ENCODE data around the gene RGS10.

RGS10 gene

GRCh38 chr10:119477444-119477843 lies 65.1 kb downstream of the RGS10 start:
- ChIA-PET CTCF (interaction anchor here (0.6 kb wide), 1 partner anchor 229 kb away, joined by 4 read pairs; no protein-coding TSS in a partner anchor), POLR2A (ENCODE audit: low non-redundant PET) (no interaction called here)
- H3K27ac ChIP-seq: no peak overlapping the region
- no peak for DNase-seq (ENCODE audit: low spot score)
- TF ChIP-seq, protein P1, sequence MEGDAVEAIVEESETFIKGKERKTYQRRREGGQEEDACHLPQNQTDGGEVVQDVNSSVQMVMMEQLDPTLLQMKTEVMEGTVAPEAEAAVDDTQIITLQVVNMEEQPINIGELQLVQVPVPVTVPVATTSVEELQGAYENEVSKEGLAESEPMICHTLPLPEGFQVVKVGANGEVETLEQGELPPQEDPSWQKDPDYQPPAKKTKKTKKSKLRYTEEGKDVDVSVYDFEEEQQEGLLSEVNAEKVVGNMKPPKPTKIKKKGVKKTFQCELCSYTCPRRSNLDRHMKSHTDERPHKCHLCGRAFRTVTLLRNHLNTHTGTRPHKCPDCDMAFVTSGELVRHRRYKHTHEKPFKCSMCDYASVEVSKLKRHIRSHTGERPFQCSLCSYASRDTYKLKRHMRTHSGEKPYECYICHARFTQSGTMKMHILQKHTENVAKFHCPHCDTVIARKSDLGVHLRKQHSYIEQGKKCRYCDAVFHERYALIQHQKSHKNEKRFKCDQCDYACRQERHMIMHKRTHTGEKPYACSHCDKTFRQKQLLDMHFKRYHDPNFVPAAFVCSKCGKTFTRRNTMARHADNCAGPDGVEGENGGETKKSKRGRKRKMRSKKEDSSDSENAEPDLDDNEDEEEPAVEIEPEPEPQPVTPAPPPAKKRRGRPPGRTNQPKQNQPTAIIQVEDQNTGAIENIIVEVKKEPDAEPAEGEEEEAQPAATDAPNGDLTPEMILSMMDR (conservative IDR thresholded peaks at IDR 0.05; ENCODE audit: low read depth): no peak

DNA sequence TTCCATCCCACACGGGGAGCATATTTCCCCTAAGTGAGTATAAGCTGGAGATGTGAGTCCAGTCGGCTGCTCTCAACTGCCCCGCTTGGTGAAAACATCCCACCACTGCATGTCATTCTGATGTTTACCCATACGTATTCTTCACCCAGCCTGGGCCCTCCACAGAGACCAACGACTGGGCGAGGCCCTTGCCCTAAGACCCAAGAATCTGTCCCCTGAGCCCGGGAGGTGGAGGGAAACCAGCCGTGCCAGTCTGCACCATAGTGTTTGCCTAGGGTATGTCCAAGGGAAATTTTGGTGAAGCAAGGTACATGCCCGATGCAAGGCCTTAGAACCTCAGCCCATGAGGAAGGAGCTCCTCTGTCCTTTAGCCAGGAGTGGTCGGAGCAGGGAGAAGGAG lies 67.9 kb downstream of the RGS10 start:
- H3K27ac ChIP-seq: no peak overlapping the region
- ChIA-PET POLR2A (ENCODE audit: low non-redundant PET) (no interaction called here), CTCF (interaction anchor here (0.8 kb wide), 1 partner anchor 15 kb away, joined by 3 read pairs; no protein-coding TSS in a partner anchor)
- TF ChIP-seq, protein P1 (conservative IDR thresholded peaks at IDR 0.05; ENCODE audit: low read depth): no peak
- no peak for DNase-seq (ENCODE audit: low spot score)

GRCh38 chr10:119473771-119474170 lies 68.7 kb downstream of the RGS10 start:
- POLR2A ChIA-PET (ENCODE audit: low non-redundant PET): no interaction called here
- CTCF ChIA-PET: no interaction called here
- H3K27ac ChIP-seq: no peak overlapping the region
- no peak for DNase-seq (ENCODE audit: low spot score)
- TF ChIP-seq, protein P1 (conservative IDR thresholded peaks at IDR 0.05; ENCODE audit: low read depth): no peak

- ChIA-PET POLR2A (ENCODE audit: low non-redundant PET) (no interaction called here), CTCF (interaction anchor here (1.3 kb wide), 1 partner anchor 26 kb away, joined by 5 read pairs; no protein-coding TSS in a partner anchor)
- no peak overlapping the region for H3K27ac ChIP-seq
- no peak for DNase-seq (ENCODE audit: low spot score)
- TF ChIP-seq, protein P1 (conservative IDR thresholded peaks at IDR 0.05; ENCODE audit: low read depth): no peak
Observed at GRCh38 chr10:119470920-119471702, 71.4 kb downstream of the RGS10 start.

DNA sequence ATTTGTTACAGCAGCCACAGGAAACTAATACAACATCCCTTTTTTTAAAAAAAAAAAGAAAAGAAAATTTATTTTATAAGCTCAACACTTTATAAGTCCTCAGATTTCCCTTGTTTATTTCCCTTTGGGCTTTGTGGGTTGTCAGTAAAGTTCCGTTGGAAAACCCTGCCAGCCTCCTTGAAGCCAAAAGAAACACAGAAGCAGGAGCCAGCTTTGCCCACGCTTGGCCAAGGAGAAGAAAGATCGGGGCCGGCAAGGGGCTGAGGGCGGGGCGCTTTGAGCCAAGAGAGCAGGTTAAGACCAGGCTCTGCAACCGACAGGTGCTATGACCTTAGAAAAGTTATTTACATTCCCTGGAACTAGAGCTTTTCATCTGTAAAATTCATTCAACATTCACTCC lies 72.7 kb downstream of the RGS10 start:
- H3K27ac ChIP-seq: no peak overlapping the region
- DNase-seq (ENCODE audit: low spot score): no peak
- CTCF ChIA-PET: interaction anchor here (0.6 to 1.8 kb wide), 4 partner anchors 11 to 295 kb away, joined by 5 to 7 read pairs (median 6); no protein-coding TSS in a partner anchor
- POLR2A ChIA-PET (ENCODE audit: low non-redundant PET): no interaction called here
- TF ChIP-seq, protein P1 (conservative IDR thresholded peaks at IDR 0.05; ENCODE audit: low read depth): no peak

DNA sequence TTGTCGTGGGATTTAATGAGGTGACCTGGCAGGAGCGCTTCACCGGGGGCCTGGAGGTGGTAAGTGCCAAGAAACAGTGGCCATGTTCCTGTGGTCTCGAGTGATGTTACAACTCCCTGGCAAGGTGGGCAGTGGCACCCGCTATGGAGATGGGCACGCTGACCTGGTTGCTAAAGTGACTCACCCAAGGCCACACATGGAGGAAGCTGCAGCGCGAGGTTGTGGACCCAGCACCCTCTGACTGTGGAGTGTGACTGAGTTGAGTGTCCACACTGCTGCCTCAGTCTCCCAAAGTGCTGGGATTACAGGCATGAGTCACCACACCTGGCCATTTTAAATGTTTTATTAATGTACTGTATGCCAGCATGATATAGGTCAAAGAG lies 73.2 kb downstream of the RGS10 start:
- ChIA-PET POLR2A (ENCODE audit: low non-redundant PET) (no interaction called here), CTCF (interaction anchor here (0.5 to 1.8 kb wide), 4 partner anchors 24 to 295 kb away, joined by 3 to 6 read pairs (median 5); no protein-coding TSS in a partner anchor)
- no peak for DNase-seq (ENCODE audit: low spot score)
- no peak overlapping the region for H3K27ac ChIP-seq
- TF ChIP-seq, protein P1 (conservative IDR thresholded peaks at IDR 0.05; ENCODE audit: low read depth): no peak

All from RWPE1 (cell line).